Endothelial cell of umbilical vein (primary cell): Measurements from ENCODE around the gene GLTP. TPM values are rescaled to one million over a fixed set of nuclear protein-coding genes. Genes with fewer than 3 reads are reported as not detected.

Experiments used
- BruUV-seq: library from RNA; stranded (reverse); fragments of 400-500 nt; replicated peaks from 2 replicates; lab custom pipeline; 2021; lab: Mats Ljungman, UMichigan
- CTCF ChIA-PET: fragments of 300-600, 350-600 bp; sonication (Branson Sonifier 250); formaldehyde crosslinking; loops from one replicate; lab custom pipeline; 2021; ENCODE audit warnings: antibody characterized with exemption, inconsistent platforms; lab: Charles Lee
- POLR2A ChIA-PET: fragments of 300-600, 350-600 bp; sonication (Branson Sonifier 250); formaldehyde crosslinking; loops from one replicate; lab custom pipeline; 2021; ENCODE audit warnings: antibody characterized with exemption, inconsistent platforms; lab: Charles Lee
- DNase-seq: peaks from one replicate; pipeline ENCODE4 v3.0.0-alpha.2; 2011; ENCODE audit warnings: low read depth, low spot score
- FAIRE-seq: peaks from 2 replicates; lab custom pipeline; 2011; peaks lifted over from hg19 to GRCh38; lab: Jason Lieb, UNC
- H2AFZ ChIP-seq: 2 replicates; pipeline ENCODE4 v1.6.0; 2012; ENCODE audit warnings: low read depth, low read length, control low read depth, inconsistent platforms
- H3K27ac ChIP-seq: 2 replicates; pipeline ENCODE4 v1.5.1; 2011; ENCODE audit warnings: low read depth, mild to moderate bottlenecking, control low read depth, low read length, moderate library complexity; ENCODE audit not compliant: insufficient read depth
- H3K27me3 ChIP-seq, 2 experiments: 2 replicates each; pipeline versions ENCODE4 v1.6.0 to v1.6.1; 2011; ENCODE audit warnings: low read length in 2 of 2, mixed read lengths in 1 of 2; ENCODE audit not compliant: control insufficient read depth in 2 of 2, insufficient read depth in 2 of 2
- H3K36me3 ChIP-seq, 2 experiments: 2 replicates in 1 of 2; 3 replicates in 1 of 2; pipeline ENCODE4 v1.5.1; 2011; ENCODE audit warnings: low read length in 2 of 2, mild to moderate bottlenecking in 1 of 2, moderate library complexity in 1 of 2; ENCODE audit not compliant: control insufficient read depth in 2 of 2, insufficient read depth in 2 of 2; ENCODE audit errors: extremely low read depth in 1 of 2
- H3K4me1 ChIP-seq: 3 replicates; pipeline ENCODE4 v1.5.1; 2011; ENCODE audit warnings: mild to moderate bottlenecking, low read length; ENCODE audit not compliant: control insufficient read depth, insufficient read depth; ENCODE audit errors: extremely low read depth
- H3K4me2 ChIP-seq: 2 replicates; pipeline ENCODE4 v1.6.1; 2011; ENCODE audit warnings: low read length, control low read depth, mixed read lengths; ENCODE audit not compliant: insufficient read depth
- H3K4me3 ChIP-seq, 3 experiments: fragments of 200-600 bp in 1 of 3; sonication (generic), shearing (Covaris generic) in 1 of 3; replicated peaks in 1 of 3; 2 replicates each; pipeline ENCODE4 v1.5.1; 2011 to 2016; ENCODE audit warnings: control low read depth in 3 of 3, low read length in 3 of 3, mild to moderate bottlenecking in 2 of 3, inconsistent platforms in 1 of 3, low read depth in 1 of 3, moderate library complexity in 1 of 3; ENCODE audit not compliant: insufficient read depth in 1 of 3
- H3K79me2 ChIP-seq: 2 replicates; pipeline ENCODE4 v1.6.0; 2012; ENCODE audit warnings: low read length, inconsistent platforms; ENCODE audit not compliant: control insufficient read depth, insufficient read depth
- H3K9ac ChIP-seq: replicated peaks from 2 replicates; pipeline ENCODE3; 2011; ENCODE audit warnings: low read length, control low read depth; ENCODE audit not compliant: insufficient read depth; ENCODE audit errors: extremely low read depth
- H3K9me1 ChIP-seq: replicated peaks from 3 replicates; pipeline ENCODE4 v1.6.0; 2011; ENCODE audit warnings: mild to moderate bottlenecking, low read length; ENCODE audit not compliant: control insufficient read depth, insufficient read depth; ENCODE audit errors: extremely low read depth
- H3K9me3 ChIP-seq: replicated peaks from 2 replicates; pipeline ENCODE4 v1.5.1; 2012; ENCODE audit warnings: low read length, inconsistent platforms; ENCODE audit not compliant: control insufficient read depth, insufficient read depth
- H4K20me1 ChIP-seq: replicated peaks from 2 replicates; pipeline ENCODE3; 2011; ENCODE audit warnings: mild to moderate bottlenecking, low read length; ENCODE audit not compliant: control insufficient read depth, insufficient read depth; ENCODE audit errors: extremely low read depth
- CTCF ChIP-seq, 2 donors: IDR thresholded peaks; 1 replicate in 1 of 2; 2 replicates in 1 of 2; pipeline ENCODE4 v1.5.1; 2011; ENCODE audit warnings: low read length in 2 of 2, mild to moderate bottlenecking in 2 of 2, moderate library complexity in 2 of 2, control low read depth in 1 of 2, inconsistent platforms in 1 of 2, low read depth in 1 of 2; ENCODE audit not compliant: insufficient read depth in 1 of 2; ENCODE audit errors: extremely low read depth in 1 of 2
- EZH2 ChIP-seq: IDR thresholded peaks from 2 replicates; pipeline ENCODE4 v1.6.1; 2012; ENCODE audit warnings: borderline replicate concordance, low read depth, mild to moderate bottlenecking, moderate library complexity, low read length, inconsistent platforms; ENCODE audit not compliant: severe bottlenecking
- FOS ChIP-seq: IDR thresholded peaks from 2 replicates; pipeline ENCODE4 v1.6.1; 2011; ENCODE audit warnings: mild to moderate bottlenecking, low read length, moderate library complexity, borderline replicate concordance; ENCODE audit not compliant: insufficient read depth
- GATA2 ChIP-seq: IDR thresholded peaks from 2 replicates; pipeline ENCODE4 v1.7.0; 2011; ENCODE audit warnings: low read depth, mild to moderate bottlenecking, moderate library complexity, mixed read lengths, low read length; ENCODE audit not compliant: insufficient read length, insufficient read depth
- JUN ChIP-seq: IDR thresholded peaks from 2 replicates; pipeline ENCODE4 v1.6.1; 2011; ENCODE audit warnings: borderline replicate concordance, low read depth; ENCODE audit not compliant: insufficient read length, insufficient read depth
- MAX ChIP-seq: IDR thresholded peaks from 2 replicates; pipeline ENCODE4 v1.6.1; 2011; ENCODE audit not compliant: insufficient read depth, insufficient read length
- MYC ChIP-seq: IDR thresholded peaks from one replicate; pipeline ENCODE4 v1.6.1; 2011; ENCODE audit warnings: mild to moderate bottlenecking, low read depth, low read length
- POLR2A ChIP-seq: IDR thresholded peaks from 2 replicates; pipeline ENCODE4 v1.6.1; 2012; ENCODE audit warnings: low read depth, mild to moderate bottlenecking, control low read depth, low read length
- POLR2AphosphoS5 ChIP-seq: IDR thresholded peaks from 2 replicates; pipeline ENCODE4 v1.6.1; 2012; ENCODE audit warnings: low read depth, mild to moderate bottlenecking, control low read depth, low read length, moderate library complexity; ENCODE audit not compliant: insufficient read depth
- dilution Hi-C: fragments of 300-500 bp; cut with MboI; formaldehyde crosslinking; loops from one replicate; pipeline ENCODE4 v1.15.0; 2019; ENCODE audit warnings: low sequenced_read_pairs; ENCODE audit not compliant: extremely low pct_ligation_motif_present
- intact Hi-C: fragments of 100-400 bp; cut with micrococcal nuclease; formaldehyde crosslinking; loops from one replicate; pipeline ENCODE4 v1.10.0; 2022
- polyA plus RNA-seq, 4 experiments: library from polyadenylated mRNA; depleted of rRNA in 3 of 4; stranded (reverse) in 3 of 4; unstranded in 1 of 4; fragments of >200 nt; gene quantifications; 2 replicates each; pipeline versions ENCODE4 v1.2.1 to v1.2.3, GENCODE V29; 2011 to 2012; ENCODE audit warnings: missing spikeins in 1 of 4
- total RNA-seq: library from RNA; stranded (reverse); gene quantifications from 2 replicates; pipeline ENCODE4 v1.2.3, GENCODE V29; 2021

GLTP gene
- total and polyA plus RNA-seq, 2 donors (not counting 3 experiments of a cell fraction or from before 2014, with no cell fraction given) = 21.5 to 46.6 TPM

GRCh38 chr12:109841356-109841755 is 39.0 kb downstream of the GLTP start:
- Histone ChIP-seq H3K9me1 (no peaks in the 10 kb centered on the region), H3K36me3 (no peaks in the 10 kb centered on the region), H4K20me1 (no peaks in the 10 kb centered on the region), H2AFZ (no peak overlapping the region), H3K4me3 (no peak overlapping the region), H3K79me2 (no peaks in the 10 kb centered on the region), H3K9ac (no peak overlapping the region), H3K9me3 (no peaks in the 10 kb centered on the region), H3K27ac (no peak overlapping the region), H3K27me3 (no peaks in the 10 kb centered on the region), H3K4me1 (peaks cover 26% of the 10 kb centered on the region), H3K4me2 (no peak overlapping the region)
- dilution Hi-C loops (no loop called here), intact Hi-C loops (no loop called here)
- ChIA-PET CTCF (interaction anchor here (1.3 kb wide), 1 partner anchor 12 kb away, joined by 6 read pairs; no protein-coding TSS in a partner anchor), POLR2A (no interaction called here)
- FAIRE-seq = no peak
- DNase-seq = no peak
- no peak for TF ChIP-seq MYC
- no peak for TF ChIP-seq MAX
- no peak for TF ChIP-seq POLR2AphosphoS5
- no peak for TF ChIP-seq POLR2A
- TF ChIP-seq GATA2 = no peak
- TF ChIP-seq FOS = no peak
- BruUV-seq = no TSS peak

GRCh38 chr12:109840305-109841074 is 39.9 kb downstream of the GLTP start:
- intact Hi-C loops = no loop called here

More at GRCh38 chr12:109840305-109841074, 39.9 kb downstream of the GLTP start:
- no peaks in the 10 kb centered on the region for H3K36me3 ChIP-seq
- DNase-seq = no peak
- dilution Hi-C loops = no loop called here
- TF ChIP-seq EZH2 = no peak
- no peak for TF ChIP-seq MAX
- no peak for TF ChIP-seq CTCF (IDR thresholded peaks at IDR 0.05; ENCODE audit: extremely low read depth in 1 of 2, insufficient read depth in 1 of 2, low read depth in 1 of 2, low read length in 2 of 2)
- TF ChIP-seq GATA2 = no peak
- TF ChIP-seq MYC = no peak
- no peak for TF ChIP-seq POLR2AphosphoS5
- TF ChIP-seq POLR2A = no peak
- no peak for TF ChIP-seq JUN
- no peak for TF ChIP-seq FOS
- H2AFZ ChIP-seq = no peak overlapping the region
- BruUV-seq = no TSS peak
- POLR2A ChIA-PET = no interaction called here
- H4K20me1 ChIP-seq = no peaks in the 10 kb centered on the region
- no peaks in the 10 kb centered on the region for H3K27me3 ChIP-seq
- no peak for FAIRE-seq
- no peaks in the 10 kb centered on the region for H3K79me2 ChIP-seq
- H3K9me1 ChIP-seq = no peaks in the 10 kb centered on the region
- H3K4me2 ChIP-seq = no peak overlapping the region
- H3K9me3 ChIP-seq = no peaks in the 10 kb centered on the region
- H3K9ac ChIP-seq = no peak overlapping the region
- no peak overlapping the region for H3K27ac ChIP-seq
- CTCF ChIA-PET = interaction anchor here (0.7 to 1.0 kb wide), 2 partner anchors 13 to 35 kb away, joined by 3 to 4 read pairs; no protein-coding TSS in a partner anchor
- no peak overlapping the region for H3K4me3 ChIP-seq
- peaks cover 25% of the 10 kb centered on the region for H3K4me1 ChIP-seq
